Stimulated activated CD4-positive, alpha-beta T cell treated with anti-CD3 and anti-CD28 coated beads, Interleukin-12 subunit alpha, Interleukin-12 subunit beta, amount 100 ng/mL, for 48 hours (primary cell): Measurements from ENCODE around the gene HTR2C.
"Not testable (repeated sequence)": the region's sequence is repeated elsewhere in the genome, so short reads cannot be mapped to it uniquely, and the experiment has no call there.

ENCODE experiments used
- DNase-seq, 3 donors: peaks; one replicate each; pipeline ENCODE4 v3.0.0-alpha.2; 2020; ENCODE audit warnings: low read depth in 2 of 3, low spot score in 1 of 3

Gene HTR2C

DNA sequence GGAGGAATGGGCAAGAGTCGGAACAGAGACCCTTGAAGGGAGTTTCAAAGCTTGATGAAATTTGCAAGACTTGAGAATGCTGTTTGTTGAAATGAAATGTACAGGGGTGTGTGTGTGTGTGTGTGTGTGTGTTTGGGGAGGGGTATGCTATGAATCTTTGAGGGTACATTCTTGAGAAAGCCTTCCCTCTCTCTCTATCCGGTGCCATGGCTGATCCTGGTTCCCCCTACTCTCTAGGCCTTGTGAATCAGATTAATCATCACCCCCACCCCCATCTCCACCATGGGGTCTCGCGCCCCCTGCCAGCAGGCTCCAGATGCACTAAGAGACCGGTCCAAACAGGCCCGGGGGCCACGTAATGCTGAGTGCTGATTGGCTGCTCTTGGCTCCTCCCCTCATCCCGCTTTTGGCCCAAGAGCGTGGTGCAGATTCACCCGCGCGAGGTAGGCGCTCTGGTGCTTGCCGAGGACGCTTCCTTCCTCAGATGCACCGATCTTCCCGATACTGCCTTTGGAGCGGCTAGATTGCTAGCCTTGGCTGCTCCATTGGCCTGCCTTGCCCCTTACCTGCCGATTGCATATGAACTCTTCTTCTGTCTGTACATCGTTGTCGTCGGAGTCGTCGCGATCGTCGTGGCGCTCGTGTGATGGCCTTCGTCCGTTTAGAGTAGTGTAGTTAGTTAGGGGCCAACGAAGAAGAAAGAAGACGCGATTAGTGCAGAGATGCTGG lies at the start of gene HTR2C:
TSS of gene HTR2C (plus strand) at position 441 of the 729 bp plus-strand sequence. CDS start 142,851 bp downstream, outside the sequence.
- DNase-seq = no peak

DNA sequence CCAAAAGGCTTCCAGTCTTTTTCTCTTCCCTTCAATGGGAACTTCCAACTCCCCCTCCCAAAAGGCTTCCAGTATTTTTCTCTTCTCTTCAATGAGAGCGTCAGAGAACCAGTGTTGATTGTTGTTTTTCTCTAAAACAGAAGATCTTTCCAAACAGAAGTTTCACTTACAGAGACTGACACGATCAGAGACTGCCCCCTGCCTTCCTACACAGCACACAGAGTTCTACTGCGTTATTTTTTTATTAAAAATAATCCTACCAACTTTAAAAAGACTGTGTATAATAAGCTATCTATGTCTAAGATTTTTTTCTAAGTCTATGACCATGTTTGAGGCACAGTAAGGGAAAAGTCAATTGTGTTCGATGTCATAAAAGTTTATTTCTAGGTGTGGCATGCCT lies 3.5 kb upstream of the HTR2C start:
- no peak for DNase-seq

DNA sequence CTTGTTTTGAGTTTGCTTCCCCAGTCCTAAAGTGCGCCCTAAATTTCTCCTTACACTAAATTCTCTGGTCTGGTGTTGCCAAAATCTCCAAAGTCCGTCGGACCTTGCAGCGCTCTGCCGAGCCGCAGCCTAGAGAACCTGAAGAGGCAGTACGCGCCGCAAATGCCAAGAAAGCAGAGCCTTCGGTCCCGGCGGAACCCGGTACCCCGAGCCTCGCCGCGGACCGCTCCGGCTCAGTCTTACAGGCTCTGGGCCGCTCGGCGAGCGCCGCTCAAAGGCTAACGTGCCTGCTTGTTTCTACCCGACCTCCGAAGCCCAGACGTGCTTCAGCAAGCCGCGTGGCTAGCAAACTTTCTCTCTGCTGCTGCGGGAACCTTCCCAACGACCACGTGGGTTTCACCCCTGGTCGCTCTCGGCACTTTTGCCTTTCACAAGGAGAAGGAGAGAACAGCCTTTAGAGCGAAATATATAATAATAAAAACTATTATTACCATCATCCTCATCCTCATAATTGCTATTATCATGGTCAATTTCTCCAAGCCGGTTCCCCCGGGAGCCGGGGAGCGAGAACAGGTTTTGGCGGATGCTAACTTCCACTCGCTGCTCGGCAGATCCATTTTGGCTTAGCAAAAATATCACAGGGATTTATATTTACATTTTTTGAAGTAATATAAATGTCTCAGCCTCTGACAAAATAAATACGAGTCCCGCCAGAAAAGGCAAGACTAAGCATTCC lies 2.2 kb upstream of the HTR2C start:
- no peak for DNase-seq

DNA sequence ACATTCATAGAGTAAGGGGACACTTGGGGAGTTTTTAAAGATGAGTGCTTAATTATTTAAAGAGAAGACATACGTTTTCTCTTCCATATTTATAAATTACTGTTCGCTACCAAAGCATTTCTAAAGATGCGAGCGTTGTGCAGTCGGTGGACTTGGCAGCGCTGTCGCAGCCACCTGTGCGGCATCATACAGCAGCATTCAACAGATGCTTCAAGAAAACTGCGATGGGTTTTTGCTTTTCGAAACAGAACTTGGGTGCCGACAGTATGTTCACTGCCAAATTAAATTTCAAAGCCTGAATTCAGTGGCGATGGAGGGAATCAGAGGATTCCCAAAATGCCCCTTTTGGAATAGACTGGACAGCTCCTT lies 1.6 kb upstream of the HTR2C start:
- DNase-seq = no peak

DNA sequence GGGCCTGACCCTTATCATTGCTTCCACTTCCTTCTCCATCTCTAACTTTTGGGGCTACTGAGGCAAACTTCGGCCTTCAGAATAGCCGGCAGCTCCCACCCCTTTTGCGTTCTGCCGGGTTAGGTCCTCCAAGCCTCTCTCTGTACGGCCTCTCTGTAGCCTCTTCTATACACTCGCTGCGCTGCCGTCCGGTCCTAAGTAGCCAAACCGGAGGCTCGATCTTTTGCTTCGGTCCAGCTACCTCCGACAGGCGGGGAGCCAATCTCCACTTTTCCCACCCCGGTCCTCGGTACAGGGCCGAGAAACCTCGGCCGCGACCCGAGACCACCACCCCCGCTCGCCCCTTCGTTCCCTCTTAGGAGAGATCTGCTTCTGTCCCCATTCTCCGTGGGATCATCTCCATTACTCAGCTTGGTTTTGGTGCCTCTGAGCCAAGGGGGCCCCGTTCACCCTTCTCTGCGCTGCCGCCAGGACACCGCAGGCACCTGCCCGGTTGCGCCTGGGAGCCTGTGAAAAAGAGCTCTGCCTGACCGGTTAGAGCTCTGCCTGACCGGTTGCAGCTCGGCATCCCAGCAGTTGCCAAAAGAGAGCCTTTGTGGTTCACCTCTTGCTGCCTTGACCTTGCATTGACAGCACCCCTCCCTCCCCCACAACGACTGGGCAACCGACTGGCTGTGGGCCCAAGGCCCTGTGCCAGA lies 1.0 kb upstream of the HTR2C start:
- DNase-seq = no peak

DNA sequence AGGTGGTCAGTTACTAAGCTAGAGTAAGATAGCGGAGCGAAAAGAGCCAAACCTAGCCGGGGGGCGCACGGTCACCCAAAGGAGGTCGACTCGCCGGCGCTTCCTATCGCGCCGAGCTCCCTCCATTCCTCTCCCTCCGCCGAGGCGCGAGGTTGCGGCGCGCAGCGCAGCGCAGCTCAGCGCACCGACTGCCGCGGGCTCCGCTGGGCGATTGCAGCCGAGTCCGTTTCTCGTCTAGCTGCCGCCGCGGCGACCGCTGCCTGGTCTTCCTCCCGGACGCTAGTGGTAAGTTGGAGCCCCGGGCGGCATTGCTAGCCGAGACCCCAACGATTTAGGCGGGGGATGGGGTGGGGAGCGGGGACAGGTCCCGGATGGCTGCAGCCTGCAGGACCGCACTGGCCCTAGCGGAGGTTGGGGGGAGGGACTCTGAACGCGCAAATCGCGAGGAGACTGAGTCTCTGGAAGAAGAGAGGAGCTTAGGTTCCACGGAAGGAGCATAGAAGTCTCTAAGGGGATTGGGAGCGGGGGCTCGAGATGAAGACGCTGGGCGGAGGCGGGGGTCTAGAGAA lies 573 bp downstream of the HTR2C start:
- no peak for DNase-seq

DNA sequence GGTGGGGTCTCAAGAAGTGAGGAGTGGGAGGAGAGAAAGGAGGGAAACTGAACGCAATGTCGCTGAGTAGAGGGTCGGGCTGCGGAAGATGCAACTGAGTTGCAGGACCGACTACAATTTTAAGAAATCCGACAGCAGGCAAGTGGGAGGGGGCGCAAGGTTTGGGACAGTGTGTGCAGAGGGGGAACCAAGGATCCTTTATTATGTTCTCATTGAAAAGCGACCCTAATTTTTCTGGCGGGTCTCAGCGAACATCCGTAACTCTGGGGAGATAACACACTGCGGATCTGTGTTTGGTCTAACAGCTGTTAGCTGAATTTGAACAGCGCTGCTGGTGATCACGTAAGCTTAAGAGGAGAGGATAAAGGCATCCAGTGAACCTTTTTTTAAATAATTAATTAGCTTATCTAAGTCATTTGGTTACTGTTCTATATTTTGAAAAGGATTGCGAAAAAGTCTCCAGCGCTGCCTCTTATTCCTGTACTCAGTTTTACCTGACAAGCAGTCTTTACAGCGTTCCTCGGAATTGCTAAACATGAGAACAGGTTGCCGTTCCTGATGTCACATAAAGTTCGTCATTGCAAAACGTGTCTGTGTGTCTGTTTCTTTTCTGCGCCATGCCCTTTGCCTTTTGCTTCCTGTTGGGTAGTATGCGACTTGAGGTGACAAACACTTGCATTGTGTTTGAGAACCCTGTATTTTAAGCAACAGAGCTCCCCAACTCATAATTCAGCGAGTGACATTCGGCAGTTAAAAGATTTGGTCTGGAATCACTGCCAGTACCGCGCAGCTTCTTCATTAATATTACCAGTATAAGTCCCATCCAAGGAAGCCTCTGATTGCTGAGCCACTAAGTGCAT lies 1.3 kb downstream of the HTR2C start:
- DNase-seq = no peak

DNA sequence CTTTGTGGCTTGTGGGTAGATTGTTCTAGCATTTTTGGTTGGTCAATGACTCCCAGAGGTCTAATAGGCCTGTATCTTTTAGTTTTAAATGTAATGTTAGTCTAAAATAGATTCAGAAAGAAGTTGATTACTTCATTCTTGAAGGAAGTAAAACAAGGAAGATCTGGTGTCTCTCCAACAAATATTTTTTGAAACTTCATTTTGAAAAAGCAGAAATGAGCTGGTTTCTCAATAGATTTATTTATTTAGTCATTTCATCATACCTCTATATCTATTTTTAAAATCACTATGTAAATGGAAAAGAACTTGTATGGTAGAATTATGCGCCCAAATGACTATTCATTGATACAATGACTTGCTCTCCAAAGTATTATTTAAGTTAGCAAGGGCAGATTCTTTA lies 7.2 kb downstream of the HTR2C start:
- DNase-seq = no peak

DNA sequence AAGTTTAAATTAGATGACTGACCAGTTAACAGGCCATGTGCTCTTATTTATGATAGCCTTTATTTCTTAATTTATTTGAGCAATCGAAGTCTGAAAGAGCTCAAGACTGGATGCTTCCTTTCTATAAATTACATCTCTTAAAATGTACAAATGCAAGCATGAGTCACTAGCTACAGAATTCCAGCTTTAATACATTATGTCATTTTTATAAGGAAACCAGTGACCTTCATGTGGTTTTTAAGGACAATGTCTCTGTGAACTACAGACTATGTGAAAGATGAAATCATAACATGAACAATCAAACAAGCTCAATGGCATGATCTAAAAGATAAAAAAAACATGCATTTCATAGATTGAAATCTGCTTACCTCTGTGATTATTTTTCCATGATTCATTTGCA lies 15.4 kb downstream of the HTR2C start:
- DNase-seq = no peak

DNA sequence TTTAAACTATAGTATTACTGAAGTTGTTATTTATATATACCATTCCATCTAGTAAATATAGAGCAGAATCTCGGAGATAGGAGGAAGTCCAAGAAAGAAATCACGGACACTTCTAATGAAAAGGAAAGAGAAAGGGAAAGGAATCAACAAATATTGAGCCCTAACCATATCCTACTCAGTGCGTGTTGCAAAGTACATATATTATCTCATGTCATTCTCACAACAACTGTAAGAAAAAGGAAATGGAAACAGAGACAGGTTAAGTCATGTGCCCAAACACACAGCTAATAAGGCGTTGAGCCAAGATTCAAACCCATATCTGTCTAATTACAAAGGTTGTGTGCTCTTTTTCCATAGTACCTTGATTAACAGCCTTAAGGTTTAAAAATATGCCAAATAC lies 16.0 kb downstream of the HTR2C start:
- no peak for DNase-seq

DNA sequence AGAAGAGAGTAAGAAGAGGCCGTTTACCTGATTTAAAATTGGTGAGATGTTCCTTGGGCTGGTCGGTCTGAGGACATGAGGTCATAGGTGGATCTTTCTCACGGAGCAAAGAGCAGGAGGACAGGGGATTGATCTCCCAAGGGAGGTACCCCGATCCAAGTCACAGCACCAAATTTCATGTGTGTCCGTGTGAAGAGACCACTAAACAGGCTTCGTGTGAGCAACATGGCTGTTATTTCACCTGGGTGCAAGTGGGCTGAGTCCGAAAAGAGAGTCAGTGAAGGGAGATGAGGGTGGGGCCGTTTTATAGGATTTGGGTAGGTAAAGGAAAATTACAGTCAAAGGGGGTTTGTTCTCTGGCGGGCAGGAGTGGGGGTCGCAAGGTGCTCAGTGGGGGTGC lies 22.7 kb downstream of the HTR2C start:
- DNase-seq = not testable (repeated sequence)

DNA sequence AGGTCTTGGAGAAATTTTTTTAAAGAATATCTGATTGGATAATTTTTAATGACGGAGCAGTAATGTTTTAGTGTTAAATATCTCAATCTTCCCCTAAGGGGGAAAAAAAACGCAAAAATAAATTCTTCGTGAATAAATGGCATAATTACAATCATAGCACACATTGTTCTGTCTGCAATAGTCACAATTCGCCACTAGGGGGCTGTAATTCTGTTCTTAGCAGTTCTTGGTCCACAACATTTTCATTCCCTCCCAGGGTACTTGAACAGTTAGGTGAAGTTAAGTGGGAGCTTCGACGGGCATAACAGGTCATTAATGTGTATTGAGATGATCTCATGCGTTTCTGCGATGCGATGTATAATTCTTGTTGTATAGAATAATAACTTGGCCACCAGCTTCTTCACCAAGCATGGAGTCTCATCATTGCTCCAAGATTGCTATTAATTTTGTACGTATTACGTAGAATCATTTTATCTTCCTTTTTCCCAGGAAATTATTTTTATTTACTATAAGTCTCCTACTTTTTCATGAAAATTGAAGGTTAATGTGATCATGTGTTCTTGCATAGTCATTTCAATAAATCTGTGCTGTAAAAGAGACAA lies 27.2 kb downstream of the HTR2C start:
- peak in 1 of 3 donors; percentile 32 for DNase-seq

DNA sequence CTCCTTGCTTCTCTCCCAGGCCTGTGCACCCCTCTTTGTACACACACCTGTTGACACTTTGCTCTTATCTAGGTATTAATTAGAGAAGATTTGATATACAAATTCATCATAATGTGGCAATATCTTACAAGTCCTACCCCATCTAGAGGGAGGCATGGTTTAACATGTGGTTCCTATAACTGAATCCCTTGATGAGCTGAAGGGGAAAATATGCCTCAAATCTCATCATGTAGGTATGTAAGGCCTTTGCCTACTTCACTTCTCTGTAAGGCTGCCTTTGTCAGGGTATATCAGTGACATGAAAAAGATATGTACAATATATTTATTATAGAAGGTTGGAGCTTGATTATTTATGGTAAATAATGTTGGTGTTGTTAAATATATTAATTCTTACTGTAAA lies 31.9 kb downstream of the HTR2C start:
- no peak for DNase-seq

DNA sequence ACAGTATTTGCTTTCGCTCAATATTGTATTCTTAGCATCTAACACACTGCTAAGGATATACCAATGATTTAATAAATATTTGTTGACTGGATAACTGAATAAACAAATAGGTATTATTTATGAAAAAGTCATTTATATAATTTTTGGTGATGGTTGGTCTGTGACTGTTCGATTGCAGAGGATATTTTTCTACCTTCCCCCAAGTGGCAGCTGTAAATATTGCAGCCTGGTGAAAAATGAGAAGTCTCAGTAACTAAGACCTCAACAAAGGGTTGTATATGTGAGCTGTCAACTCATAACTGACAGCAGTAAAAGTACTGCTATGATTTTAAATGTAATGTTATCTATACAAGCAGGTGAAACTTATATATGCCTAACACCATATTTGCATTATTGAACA lies 36.0 kb downstream of the HTR2C start:
- DNase-seq = no peak

DNA sequence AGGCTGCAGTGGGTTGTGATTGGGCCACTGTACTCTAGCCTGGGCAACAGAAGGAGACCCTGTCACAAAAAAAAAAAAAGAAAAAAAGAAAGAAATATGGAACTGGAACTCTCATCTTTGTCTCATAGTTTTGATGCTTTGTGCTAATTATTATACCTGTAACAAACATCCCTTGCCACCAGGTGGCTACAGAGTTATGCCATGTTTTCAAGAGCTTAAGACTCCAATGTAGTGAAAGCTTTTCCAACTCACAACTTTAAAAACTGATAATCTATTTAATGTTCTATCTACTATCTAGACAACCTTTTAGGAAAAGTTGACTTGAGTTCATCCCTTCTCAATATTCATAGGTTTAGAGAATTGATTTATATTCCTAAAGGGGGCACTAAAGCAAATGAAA lies 42.4 kb downstream of the HTR2C start:
- DNase-seq = no peak

DNA sequence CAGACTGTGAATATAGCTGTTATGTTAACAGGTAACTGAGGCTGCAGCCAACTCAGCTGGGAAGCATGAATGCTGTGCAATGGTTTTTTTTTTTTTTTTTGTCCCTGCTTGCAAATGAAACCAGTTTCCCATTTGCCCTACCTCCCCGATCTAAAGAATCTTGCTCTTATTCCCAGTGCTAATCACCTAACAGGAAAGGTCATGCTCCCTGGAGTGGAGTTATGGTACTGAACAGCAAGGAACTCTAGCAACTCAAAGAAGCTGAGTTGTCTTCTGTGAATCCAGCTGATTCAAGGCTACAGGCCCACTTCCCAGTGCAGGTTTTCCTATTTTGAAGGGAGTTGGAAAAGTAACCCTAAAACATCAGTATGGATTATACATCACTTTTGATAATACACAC lies 52.1 kb downstream of the HTR2C start:
- DNase-seq = no peak

DNA sequence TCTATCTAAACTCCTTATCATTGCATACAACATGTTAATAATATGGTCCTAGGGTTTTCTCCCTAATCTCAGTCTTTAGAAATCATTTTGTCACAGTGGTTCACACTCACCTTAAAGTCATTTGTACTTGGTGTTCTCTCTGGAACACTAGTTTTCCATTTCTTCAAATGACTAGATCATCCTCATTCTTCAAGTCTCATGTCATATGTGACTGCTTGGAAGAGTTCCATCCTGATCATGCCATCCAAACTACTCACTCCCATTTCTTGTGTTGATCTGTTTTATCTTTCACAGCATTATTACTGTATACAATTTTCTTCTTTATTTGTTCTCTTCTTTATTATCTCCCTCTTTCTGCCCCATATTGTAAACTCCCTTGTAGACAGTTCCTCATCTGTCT lies 66.5 kb downstream of the HTR2C start:
- DNase-seq = no peak

DNA sequence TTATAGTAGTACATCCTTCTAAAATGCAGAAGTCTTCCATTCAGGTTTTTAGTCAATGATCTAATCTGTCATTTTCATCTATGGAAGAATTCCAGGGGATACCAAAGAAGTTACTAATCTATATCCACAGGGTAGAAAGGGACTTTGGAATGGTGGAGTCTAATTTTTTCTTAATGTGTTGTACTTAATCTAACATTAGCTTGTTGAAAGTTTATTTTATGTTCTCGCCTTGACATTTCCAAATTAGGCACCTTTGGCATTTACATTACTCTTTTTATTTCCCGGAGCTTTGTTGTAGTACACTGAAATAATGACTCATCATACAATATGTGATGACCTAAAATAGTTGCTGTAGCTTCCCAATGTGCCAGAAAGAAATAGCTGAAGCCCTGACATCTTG lies 91.5 kb downstream of the HTR2C start:
- no peak for DNase-seq

DNA sequence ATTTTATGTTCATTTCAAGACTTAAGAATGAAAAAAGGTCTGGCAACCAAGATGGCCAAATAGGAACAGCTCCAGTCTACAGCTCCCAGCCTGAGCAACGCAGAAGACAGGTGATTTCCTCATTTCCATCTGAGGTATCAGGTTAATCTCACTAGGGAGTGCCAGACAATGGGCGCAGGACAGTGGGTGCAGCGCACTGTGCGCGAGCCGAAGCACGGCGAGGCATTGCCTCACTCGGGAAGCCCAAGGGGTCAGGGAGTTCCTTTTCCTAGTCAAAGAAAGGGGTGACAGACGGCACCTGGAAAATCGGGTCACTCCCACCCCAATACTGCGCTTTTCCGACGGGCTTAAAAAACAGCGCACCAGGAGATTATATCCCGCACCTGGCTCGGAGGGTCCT lies 116.6 kb downstream of the HTR2C start:
- not testable (repeated sequence) for DNase-seq

DNA sequence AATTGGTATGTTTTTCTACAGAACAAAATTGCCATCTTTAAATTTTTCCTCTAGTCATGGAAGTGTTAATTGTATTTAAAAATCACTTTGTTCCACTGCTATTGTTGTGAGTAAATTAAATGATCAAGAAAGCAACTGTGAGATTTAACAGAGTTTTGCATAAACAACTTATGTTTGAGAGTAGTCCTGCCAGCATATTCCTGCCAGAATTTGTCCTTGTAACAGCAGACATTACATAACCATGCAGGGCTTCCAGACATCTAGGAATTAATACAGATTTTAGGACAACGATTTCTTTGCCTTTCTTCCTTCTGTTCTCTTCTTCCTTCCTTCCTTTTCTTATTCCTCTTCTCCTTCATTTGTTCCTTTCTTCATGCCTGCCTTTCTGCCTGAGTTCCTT lies 125.5 kb downstream of the HTR2C start:
- no peak for DNase-seq

DNA sequence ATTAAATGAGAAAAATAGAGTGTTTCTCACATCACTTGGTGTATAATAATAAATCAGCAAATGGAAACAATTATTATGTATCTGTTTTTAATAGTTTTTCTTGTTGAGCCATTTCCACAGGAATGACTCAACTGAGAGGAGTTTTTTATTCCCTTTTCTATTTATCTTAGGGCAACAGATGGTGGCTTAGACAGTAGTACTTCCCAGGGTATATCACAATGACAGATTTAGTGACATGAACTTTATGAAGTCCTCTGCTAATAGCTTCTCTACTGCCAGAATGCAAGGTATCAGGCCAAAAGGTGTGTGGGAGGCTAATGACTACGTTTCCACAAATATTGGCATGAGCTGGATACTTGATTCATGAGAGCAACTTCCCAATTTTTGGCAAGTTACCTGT lies 126.7 kb downstream of the HTR2C start:
- DNase-seq = no peak
